ENCODE data around the gene HYKK. TPM values are rescaled to one million over a fixed set of nuclear protein-coding genes. Genes with fewer than 3 reads are reported as not detected.

The HYKK gene
- total RNA-seq, 1 experiment from 2014 or later = not detected

DNA sequence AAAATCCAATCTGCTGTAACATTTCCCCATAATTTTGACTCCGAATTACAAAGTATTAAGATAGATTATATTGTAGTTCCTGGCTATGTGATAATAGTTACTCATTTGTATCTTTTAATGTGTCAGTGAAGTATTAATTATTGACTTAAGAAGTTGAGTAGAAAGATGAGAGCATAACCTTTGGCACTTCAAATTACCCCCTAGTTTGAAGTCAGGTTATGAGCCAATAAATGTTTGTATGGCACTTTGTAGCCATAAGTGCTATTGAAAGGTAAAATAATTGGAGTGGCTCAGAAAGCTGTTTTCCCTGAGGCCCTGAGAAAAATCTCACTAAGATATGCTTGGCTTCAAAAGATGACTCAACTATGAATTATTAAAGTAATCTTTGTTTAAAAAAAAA is 38.3 kb upstream of the HYKK start:
- CTCF ChIA-PET = no interaction called here

DNA sequence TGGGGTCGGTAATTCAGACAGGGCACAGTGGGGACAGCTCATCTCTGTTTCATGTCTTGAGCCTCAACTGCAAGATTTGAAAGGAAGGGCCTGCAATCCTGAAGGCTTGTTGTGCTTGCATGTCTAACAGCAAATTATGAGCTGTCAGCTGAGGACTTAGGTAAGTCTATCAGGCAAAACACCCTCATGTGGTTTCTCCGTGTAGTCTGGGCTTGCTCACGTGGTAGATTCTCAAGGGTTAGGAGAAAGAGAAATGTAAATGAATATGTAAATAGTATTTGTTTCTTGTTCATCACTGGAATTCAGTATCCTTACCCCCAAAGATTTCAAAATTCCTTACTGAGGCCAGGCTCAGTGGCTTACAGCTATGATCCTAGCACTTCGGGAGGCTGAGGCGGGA is 30.1 kb upstream of the HYKK start:
- TF ChIP-seq EZH2 (IDR thresholded peaks at IDR 0.05; ENCODE audit: borderline replicate concordance, low read depth, low read length, poor library complexity, severe bottlenecking) = no peak
- TF ChIP-seq, protein P1, sequence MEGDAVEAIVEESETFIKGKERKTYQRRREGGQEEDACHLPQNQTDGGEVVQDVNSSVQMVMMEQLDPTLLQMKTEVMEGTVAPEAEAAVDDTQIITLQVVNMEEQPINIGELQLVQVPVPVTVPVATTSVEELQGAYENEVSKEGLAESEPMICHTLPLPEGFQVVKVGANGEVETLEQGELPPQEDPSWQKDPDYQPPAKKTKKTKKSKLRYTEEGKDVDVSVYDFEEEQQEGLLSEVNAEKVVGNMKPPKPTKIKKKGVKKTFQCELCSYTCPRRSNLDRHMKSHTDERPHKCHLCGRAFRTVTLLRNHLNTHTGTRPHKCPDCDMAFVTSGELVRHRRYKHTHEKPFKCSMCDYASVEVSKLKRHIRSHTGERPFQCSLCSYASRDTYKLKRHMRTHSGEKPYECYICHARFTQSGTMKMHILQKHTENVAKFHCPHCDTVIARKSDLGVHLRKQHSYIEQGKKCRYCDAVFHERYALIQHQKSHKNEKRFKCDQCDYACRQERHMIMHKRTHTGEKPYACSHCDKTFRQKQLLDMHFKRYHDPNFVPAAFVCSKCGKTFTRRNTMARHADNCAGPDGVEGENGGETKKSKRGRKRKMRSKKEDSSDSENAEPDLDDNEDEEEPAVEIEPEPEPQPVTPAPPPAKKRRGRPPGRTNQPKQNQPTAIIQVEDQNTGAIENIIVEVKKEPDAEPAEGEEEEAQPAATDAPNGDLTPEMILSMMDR (conservative IDR thresholded peaks at IDR 0.05; ENCODE audit: low read depth, low read length) = no peak
- Histone ChIP-seq H3K9me3 (ENCODE audit: low read depth, low read length, poor library complexity, severe bottlenecking) (no peaks in the 10 kb centered on the region), H3K27me3 (replicated peaks; ENCODE audit: insufficient read depth, low read depth, low read length, poor library complexity) (no peaks in the 10 kb centered on the region), H3K4me1 (ENCODE audit: insufficient read depth, low read length, poor library complexity, severe bottlenecking) (no peaks in the 10 kb centered on the region), H3K36me3 (ENCODE audit: insufficient read depth, low read length, poor library complexity, severe bottlenecking) (peaks cover 58% of the 10 kb centered on the region), H3K4me3 (ENCODE audit: low read depth, low read length, poor library complexity, severe bottlenecking) (no peak overlapping the region), H3K27ac (ENCODE audit: low read depth, low read length, poor library complexity, severe bottlenecking) (no peak overlapping the region)
- no TSS peak for BruUV-seq (replicated peaks)
- intact Hi-C loops (cut with micrococcal nuclease; ENCODE audit: unreplicated experiment) = no loop called here
- DNase-seq (ENCODE audit: low spot score) = no peak
- CTCF ChIA-PET = no interaction called here
- POLR2A ChIA-PET (ENCODE audit: low non-redundant PET) = no interaction called here

More for the DNA sequence above, 38.3 kb upstream of the HYKK start:
- no peak overlapping the region for H3K4me3 ChIP-seq (ENCODE audit: low read depth, low read length, poor library complexity, severe bottlenecking)
- no peak for TF ChIP-seq EZH2 (IDR thresholded peaks at IDR 0.05; ENCODE audit: borderline replicate concordance, low read depth, low read length, poor library complexity, severe bottlenecking)
- TF ChIP-seq, protein P1 (conservative IDR thresholded peaks at IDR 0.05; ENCODE audit: low read depth, low read length) = no peak
- no peak for DNase-seq (ENCODE audit: low spot score)
- H3K9me3 ChIP-seq (ENCODE audit: low read depth, low read length, poor library complexity, severe bottlenecking) = no peaks in the 10 kb centered on the region
- POLR2A ChIA-PET (ENCODE audit: low non-redundant PET) = no interaction called here
- H3K27ac ChIP-seq (ENCODE audit: low read depth, low read length, poor library complexity, severe bottlenecking) = no peak overlapping the region
- BruUV-seq (replicated peaks) = no TSS peak
- intact Hi-C loops (cut with micrococcal nuclease; ENCODE audit: unreplicated experiment) = no loop called here
- no peaks in the 10 kb centered on the region for H3K4me1 ChIP-seq (ENCODE audit: insufficient read depth, low read length, poor library complexity, severe bottlenecking)
- no peaks in the 10 kb centered on the region for H3K27me3 ChIP-seq (replicated peaks; ENCODE audit: insufficient read depth, low read depth, low read length, poor library complexity)
- peaks cover 94% of the 10 kb centered on the region for H3K36me3 ChIP-seq (ENCODE audit: insufficient read depth, low read length, poor library complexity, severe bottlenecking)

DNA sequence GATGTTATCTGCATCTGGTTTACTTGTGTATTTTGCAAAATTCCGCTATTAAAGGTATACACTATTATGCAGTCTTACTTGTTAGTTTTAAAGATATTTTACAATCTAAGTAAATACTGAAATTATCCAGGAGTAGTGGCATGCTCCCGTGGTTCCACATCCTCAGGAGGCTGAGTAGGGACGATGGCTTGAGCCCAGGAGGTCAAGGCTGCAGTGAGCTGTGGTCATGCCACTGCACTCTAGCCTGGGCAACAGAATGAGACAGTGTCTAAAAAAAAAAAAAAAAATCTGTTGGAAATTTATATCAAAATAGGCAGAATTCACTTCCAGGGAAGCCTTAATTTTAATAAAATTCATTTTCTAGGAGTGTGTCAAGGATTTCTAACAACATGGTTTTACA is 27.7 kb upstream of the HYKK start:
- TF ChIP-seq EZH2 (IDR thresholded peaks at IDR 0.05; ENCODE audit: borderline replicate concordance, low read depth, low read length, poor library complexity, severe bottlenecking) = no peak
- TF ChIP-seq, protein P1 (conservative IDR thresholded peaks at IDR 0.05; ENCODE audit: low read depth, low read length) = no peak
- H3K4me3 ChIP-seq (ENCODE audit: low read depth, low read length, poor library complexity, severe bottlenecking) = no peak overlapping the region
- no TSS peak for BruUV-seq (replicated peaks)
- no peak for DNase-seq (ENCODE audit: low spot score)
- no peak overlapping the region for H3K27ac ChIP-seq (ENCODE audit: low read depth, low read length, poor library complexity, severe bottlenecking)
- no peaks in the 10 kb centered on the region for H3K9me3 ChIP-seq (ENCODE audit: low read depth, low read length, poor library complexity, severe bottlenecking)
- H3K36me3 ChIP-seq (ENCODE audit: insufficient read depth, low read length, poor library complexity, severe bottlenecking) = peaks cover 53% of the 10 kb centered on the region
- no peaks in the 10 kb centered on the region for H3K27me3 ChIP-seq (replicated peaks; ENCODE audit: insufficient read depth, low read depth, low read length, poor library complexity)
- POLR2A ChIA-PET (ENCODE audit: low non-redundant PET) = no interaction called here
- no peaks in the 10 kb centered on the region for H3K4me1 ChIP-seq (ENCODE audit: insufficient read depth, low read length, poor library complexity, severe bottlenecking)
- CTCF ChIA-PET = no interaction called here
- intact Hi-C loops (cut with micrococcal nuclease; ENCODE audit: unreplicated experiment) = no loop called here

Measured in A673 (cell line).